Measurements from ENCODE around the gene ESD.
A peak's percentile ranks its signal among the peaks of the same experiment; 100 is the strongest.

ESD gene

GRCh38 chr13:46745706-46746105 lies 51.3 kb downstream of the ESD start:
- DNase-seq (ENCODE audit: low read depth in 2 of 2), result no peak

- DNase-seq (ENCODE audit: low read depth in 2 of 2), result no peak
These were observed 51.9 kb downstream of the ESD start for GRCh38 chr13:46745062-46745461.

GRCh38 chr13:46743191-46743590 lies 53.8 kb downstream of the ESD start:
- peak; percentile 38 to 49 for DNase-seq (ENCODE audit: low read depth in 2 of 2)

- no peak for DNase-seq (ENCODE audit: low read depth in 2 of 2)
These were observed 57.4 kb downstream of the ESD start for GRCh38 chr13:46739447-46740098.

- DNase-seq (ENCODE audit: low read depth in 2 of 2), result no peak
These were observed 58.2 kb downstream of the ESD start for GRCh38 chr13:46738766-46739165.

GRCh38 chr13:46738055-46738454 lies 58.9 kb downstream of the ESD start:
- no peak for DNase-seq (ENCODE audit: low read depth in 2 of 2)

- DNase-seq (ENCODE audit: low read depth in 2 of 2), result no peak
These were observed 60.2 kb downstream of the ESD start for GRCh38 chr13:46736541-46737310.

- no peak for DNase-seq (ENCODE audit: low read depth in 2 of 2)
These were observed 61.5 kb downstream of the ESD start for GRCh38 chr13:46735425-46735824.

GRCh38 chr13:46731535-46731934 lies 65.4 kb downstream of the ESD start:
- DNase-seq (ENCODE audit: low read depth in 2 of 2), result no peak

- no peak for DNase-seq (ENCODE audit: low read depth in 2 of 2)
These were observed 68.2 kb downstream of the ESD start for GRCh38 chr13:46728777-46729176.

- DNase-seq (ENCODE audit: low read depth in 2 of 2), result no peak
These were observed 70.6 kb downstream of the ESD start for GRCh38 chr13:46726347-46726746.

All from fibroblast of skin of left biceps (primary cell).